HCT116 (cell line): ENCODE data around the gene RGL2. TPM values are rescaled to one million over a fixed set of nuclear protein-coding genes. Genes with fewer than 3 reads are reported as not detected.

ENCODE experiments used
- ATAC-seq: fragments of 200-7000 bp; cut with Tn5 transposase; 2 replicates; pipeline ENCODE4 v1.9.1; 2020; ENCODE audit warnings: mild to moderate bottlenecking, moderate library complexity
- BruUV-seq: library from RNA; stranded (reverse); fragments of 400-500 nt; replicated peaks from 2 replicates; lab custom pipeline; 2021; lab: Mats Ljungman, UMichigan
- CTCF ChIA-PET: fragments of 300-600 bp; sonication (Branson Sonifier 250); formaldehyde crosslinking; loops from one replicate; lab custom pipeline; 2021; ENCODE audit warnings: antibody characterized with exemption; lab: Charles Lee
- POLR2A ChIA-PET: fragments of 300-600, 350-600 bp; sonication (Branson Sonifier 250); formaldehyde crosslinking; loops from one replicate; lab custom pipeline; 2021; ENCODE audit warnings: antibody characterized with exemption; lab: Charles Lee
- RAD21 ChIA-PET, 2 experiments: fragments of 300-600 bp; sonication (Branson Sonifier 250); formaldehyde crosslinking; loops; one replicate each; lab custom pipeline; 2023; ENCODE audit warnings: low total read pairs in 2 of 2; ENCODE audit not compliant: uncharacterized antibody in 2 of 2, unreplicated experiment in 2 of 2, low non-redundant PET in 1 of 2; lab: Charles Lee
- DNase-seq: peaks from one replicate; pipeline ENCODE4 v3.0.0-alpha.2; 2010; ENCODE audit warnings: low read depth, low spot score
- H2AFZ ChIP-seq: fragments of 200-600 bp; shearing (Covaris generic), sonication (generic); 2 replicates; pipeline ENCODE4 v1.6.1; 2017; ENCODE audit warnings: low read depth, mixed run types, mixed read lengths, antibody characterized with exemption, low read length; ENCODE audit not compliant: poor library complexity, severe bottlenecking
- H3K27ac ChIP-seq: 2 replicates; pipeline ENCODE4 v1.5.1; 2012; ENCODE audit warnings: low read depth, low read length
- H3K27me3 ChIP-seq: fragments of 200-600 bp; sonication (generic); 2 replicates; pipeline ENCODE4 v1.6.1; 2016; ENCODE audit warnings: mixed run types, low read length, mixed read lengths; ENCODE audit not compliant: insufficient read depth
- H3K36me3 ChIP-seq, 2 experiments: fragments of 200-500 bp in 1 of 2; fragments of 200-600 bp in 1 of 2; sonication (Bioruptor generic) in 1 of 2; sonication (generic) in 1 of 2; 2 replicates each; pipeline versions ENCODE4 v1.5.1 to v1.6.1; 2014 to 2016; ENCODE audit warnings: low read length in 2 of 2, inconsistent platforms in 1 of 2, mixed read lengths in 1 of 2, mixed run types in 1 of 2; ENCODE audit not compliant: insufficient read depth in 2 of 2, control insufficient read depth in 1 of 2
- H3K4me1 ChIP-seq, 2 experiments: fragments of 200-600 bp in 1 of 2; sonication (generic) in 1 of 2; 2 replicates each; pipeline versions ENCODE4 v1.5.1 to v1.6.1; 2012 to 2017; ENCODE audit warnings: low read length in 2 of 2, inconsistent platforms in 1 of 2, mild to moderate bottlenecking in 1 of 2, mixed read lengths in 1 of 2, mixed run types in 1 of 2, moderate library complexity in 1 of 2; ENCODE audit not compliant: insufficient read depth in 2 of 2, control insufficient read depth in 1 of 2
- H3K4me2 ChIP-seq: fragments of 200-600 bp; sonication (generic); 2 replicates; pipeline ENCODE4 v1.6.1; 2017; ENCODE audit warnings: mixed run types, low read length, mixed read lengths
- H3K4me3 ChIP-seq, 2 experiments: fragments of 200-600 bp in 1 of 2; sonication (generic) in 1 of 2; replicated peaks in 1 of 2; 2 replicates each; pipeline ENCODE4 v1.5.1; 2011 to 2016; ENCODE audit warnings: low read length in 2 of 2, control low read depth in 1 of 2, low read depth in 1 of 2, mild to moderate bottlenecking in 1 of 2, mixed read lengths in 1 of 2, mixed run types in 1 of 2
- H3K79me2 ChIP-seq: fragments of 200-600 bp; sonication (generic); 2 replicates; pipeline ENCODE4 v1.6.1; 2017; ENCODE audit warnings: mild to moderate bottlenecking, mixed run types, low read length, moderate library complexity, mixed read lengths; ENCODE audit not compliant: insufficient read depth
- H3K9ac ChIP-seq: fragments of 200-600 bp; sonication (generic); 2 replicates; pipeline ENCODE4 v1.6.1; 2016; ENCODE audit warnings: low read length, mixed read lengths
- H3K9me2 ChIP-seq: fragments of 200-600 bp; sonication (generic), shearing (Covaris generic); 2 replicates; pipeline ENCODE4 v1.6.1; 2017; ENCODE audit warnings: mixed run types, mild to moderate bottlenecking, moderate library complexity; ENCODE audit not compliant: insufficient read depth
- H3K9me3 ChIP-seq, 2 experiments: fragments of 200-500 bp in 1 of 2; fragments of 200-600 bp in 1 of 2; sonication (Bioruptor generic) in 1 of 2; sonication (generic) in 1 of 2; 2 replicates each; pipeline ENCODE4 v1.6.1; 2014 to 2017; ENCODE audit warnings: low read length in 2 of 2, mixed read lengths in 2 of 2, inconsistent platforms in 1 of 2, low read depth in 1 of 2, mild to moderate bottlenecking in 1 of 2, mixed run types in 1 of 2, moderate library complexity in 1 of 2; ENCODE audit not compliant: control insufficient read depth in 1 of 2, insufficient read depth in 1 of 2
- H4K20me1 ChIP-seq: fragments of 200-600 bp; sonication (generic), shearing (Covaris generic); 2 replicates; pipeline ENCODE4 v1.6.1; 2017; ENCODE audit warnings: mixed run types, mild to moderate bottlenecking, moderate library complexity; ENCODE audit not compliant: insufficient read depth
- CTCF ChIP-seq, 3 experiments: fragments of 200-600 bp in 1 of 3; sonication (generic) in 1 of 3; IDR thresholded peaks in 2 of 3; conservative IDR thresholded peaks in 1 of 3; 2 replicates each; pipeline ENCODE4 v1.5.1; 2012 to 2017; ENCODE audit warnings: low read depth in 2 of 3, low read length in 2 of 3, antibody characterized with exemption in 1 of 3, borderline replicate concordance in 1 of 3, control low read depth in 1 of 3, mild to moderate bottlenecking in 1 of 3, mixed read lengths in 1 of 3, mixed run types in 1 of 3, moderate library complexity in 1 of 3; ENCODE audit not compliant: insufficient read depth in 1 of 3
- ELF1 ChIP-seq: IDR thresholded peaks from 2 replicates; pipeline ENCODE4 v1.6.1; 2012; ENCODE audit warnings: low read depth, borderline replicate concordance
- MAX ChIP-seq: IDR thresholded peaks from 2 replicates; pipeline ENCODE4 v1.6.1; 2012
- SRF ChIP-seq: IDR thresholded peaks from 2 replicates; pipeline ENCODE4 v1.6.1; 2012; ENCODE audit warnings: low read depth
- ZFX ChIP-seq: fragments of 450-650 bp; IDR thresholded peaks from 2 replicates; pipeline ENCODE4 v1.6.1; 2017
- ZNF274 ChIP-seq: fragments of 200-500 bp; sonication (Bioruptor generic); IDR thresholded peaks from 2 replicates; pipeline ENCODE4 v1.6.1; 2014; ENCODE audit warnings: mild to moderate bottlenecking, low read depth, low read length, inconsistent platforms
- intact Hi-C: fragments of 100-400 bp; cut with micrococcal nuclease; formaldehyde crosslinking; loops from 2 replicates; pipeline ENCODE4 v1.10.0; 2022
- total RNA-seq: library from RNA; stranded (reverse); gene quantifications from one replicate; pipeline ENCODE4 v1.2.1, GENCODE V29; 2021; ENCODE audit not compliant: unreplicated experiment

Gene RGL2
- total RNA-seq, 1 experiment from 2014 or later: 53.4 TPM

GRCh38 chr6:33316603-33317418 lies 18.1 kb upstream of the RGL2 start:
- CTCF ChIA-PET: interaction anchor here (1.1 to 1.8 kb wide), 4 partner anchors 16 to 191 kb away, joined by 3 to 10 read pairs (median 7); partner anchors contain the start of gene RGL2
- ATAC-seq (no peak), DNase-seq (no peak)

More at GRCh38 chr6:33316603-33317418, 18.1 kb upstream of the RGL2 start:
- Histone ChIP-seq H3K36me3 (peaks cover 22 to 33% of the 10 kb centered on the region in 2 experiments; a peak in 3 of 4 replicates), H4K20me1 (no peaks in the 10 kb centered on the region), H3K9me3 (no peaks in the 10 kb centered on the region), H3K9me2 (no peaks in the 10 kb centered on the region), H3K27ac (peak overlapping the region; percentile 15), H3K9ac (no peak overlapping the region), H2AFZ (no peak overlapping the region), H3K4me1 (peaks cover 44 to 73% of the 10 kb centered on the region in 2 experiments), H3K4me2 (peak overlapping the region; percentile 53), H3K4me3 (peak overlapping the region; percentile 43 to 55), H3K27me3 (no peaks in the 10 kb centered on the region), H3K79me2 (peaks cover 49% of the 10 kb centered on the region)
- intact Hi-C loops: no loop called here
- no peak for TF ChIP-seq SRF
- no peak for TF ChIP-seq CTCF (IDR thresholded peaks at IDR 0.05 in 2 of 3, conservative IDR thresholded peaks at IDR 0.05 in 1 of 3; ENCODE audit: borderline replicate concordance in 1 of 3, insufficient read depth in 1 of 3, low read depth in 2 of 3, low read length in 2 of 3)
- no peak for TF ChIP-seq MAX
- no peak for TF ChIP-seq ZFX
- TF ChIP-seq ZNF274: no peak
- no peak for TF ChIP-seq ELF1
- POLR2A ChIA-PET: interaction anchor here (0.6 to 2.3 kb wide), 10 partner anchors 8 to 345 kb away, joined by 3 to 13 read pairs (median 6); partner anchors contain the start of genes B3GALT4, PHF1, RGL2 and RPS18
- RAD21 ChIA-PET: no interaction called here
- no TSS peak for BruUV-seq
